K562 (cell line): ENCODE measurements around the gene BRAP. TPM values are rescaled to one million over a fixed set of nuclear protein-coding genes. Genes with fewer than 3 reads are reported as not detected.

ENCODE experiments used
- CAMTA2 ChIP-seq: fragments of 250-450 bp; sonication (Bioruptor Pico); conservative IDR thresholded peaks from 2 replicates; pipeline ENCODE4 v1.5.1; 2022
- DMBX1 ChIP-seq: fragments of 250-450 bp; sonication (Bioruptor Pico); IDR thresholded peaks from 2 replicates; pipeline ENCODE4 v1.8.0; 2022; ENCODE audit warnings: inconsistent platforms, mild to moderate bottlenecking, moderate library complexity, borderline replicate concordance
- ELF4 ChIP-seq: fragments of 450-650 bp; formaldehyde crosslinking; IDR thresholded peaks from 2 replicates; pipeline ENCODE4 v1.4.0; 2022; ENCODE audit warnings: missing genetic modification characterization
- GABPB2 ChIP-seq: fragments of 250-450 bp; sonication (Bioruptor Pico); conservative IDR thresholded peaks from 2 replicates; pipeline ENCODE4 v1.5.1; 2021; ENCODE audit warnings: mild to moderate bottlenecking
- HLTF ChIP-seq: fragments of 450-650 bp; IDR thresholded peaks from 2 replicates; pipeline ENCODE4 v1.6.1; 2016
- JUNB ChIP-seq: fragments of 450-650 bp; formaldehyde crosslinking; conservative IDR thresholded peaks from 2 replicates; pipeline ENCODE4 v1.4.0; 2020; ENCODE audit warnings: mild to moderate bottlenecking
- KAT7 ChIP-seq: sonication (generic); formaldehyde crosslinking; IDR thresholded peaks from 2 replicates; pipeline ENCODE4 v1.8.0; 2022; ENCODE audit warnings: missing genetic modification reagents, mild to moderate bottlenecking, borderline replicate concordance
- MAZ ChIP-seq, 2 experiments: fragments of 450-650 bp in 1 of 2; sonication (generic) in 1 of 2; formaldehyde crosslinking; IDR thresholded peaks in 1 of 2; conservative IDR thresholded peaks in 1 of 2; 2 replicates each; pipeline versions ENCODE4 v1.4.0 to v1.5.0; 2020; ENCODE audit warnings: mild to moderate bottlenecking in 1 of 2, missing genetic modification reagents in 1 of 2
- PHF21A ChIP-seq: fragments of 450-650 bp; IDR thresholded peaks from 2 replicates; pipeline ENCODE4 v1.6.1; 2017; ENCODE audit warnings: low read depth, borderline replicate concordance
- RBM17 ChIP-seq: fragments of 200-400 bp; formaldehyde crosslinking; IDR thresholded peaks from 2 replicates; pipeline ENCODE4 v1.6.1; 2017; ENCODE audit warnings: low read depth, mild to moderate bottlenecking, low read length, borderline replicate concordance
- RBM25 ChIP-seq: fragments of 200-400 bp; formaldehyde crosslinking; IDR thresholded peaks from 2 replicates; pipeline ENCODE4 v1.6.1; 2018; ENCODE audit warnings: low read length, low read depth, moderate library complexity; ENCODE audit not compliant: severe bottlenecking
- SAP30 ChIP-seq: fragments of 200-600 bp; sonication (generic); IDR thresholded peaks from 2 replicates; pipeline ENCODE4 v1.6.1; 2012; ENCODE audit warnings: borderline replicate concordance, low read depth, mild to moderate bottlenecking, moderate library complexity, low read length, control low read depth, inconsistent platforms; ENCODE audit not compliant: insufficient read depth, poor library complexity, severe bottlenecking
- SIN3B ChIP-seq: fragments of 450-650 bp; IDR thresholded peaks from 2 replicates; pipeline ENCODE4 v1.6.1; 2017; ENCODE audit warnings: low read depth, mild to moderate bottlenecking, moderate library complexity
- SMARCA5 ChIP-seq: fragments of 450-650 bp; IDR thresholded peaks from 2 replicates; pipeline ENCODE4 v1.6.1; 2016
- SRSF1 ChIP-seq: fragments of 200-400 bp; formaldehyde crosslinking; IDR thresholded peaks from 2 replicates; pipeline ENCODE4 v1.6.1; 2017; ENCODE audit warnings: mild to moderate bottlenecking, low read depth, low read length, moderate library complexity
- TARDBP ChIP-seq: fragments of 450-650 bp; IDR thresholded peaks from 2 replicates; pipeline ENCODE4 v1.6.1; 2016
- TRIM24 ChIP-seq, 2 experiments: fragments of 450-650 bp; IDR thresholded peaks; 2 replicates each; pipeline ENCODE4 v1.6.1; 2016
- ZFPM2 ChIP-seq: fragments of 250-450 bp; sonication (Bioruptor Pico); IDR thresholded peaks from 2 replicates; pipeline ENCODE4 v1.5.1; 2022; ENCODE audit warnings: mild to moderate bottlenecking
- ZNF212 ChIP-seq: fragments of 450-650 bp; formaldehyde crosslinking; IDR thresholded peaks from 2 replicates; pipeline ENCODE4 v1.4.0; 2020; ENCODE audit warnings: mild to moderate bottlenecking
- ZNF316 ChIP-seq: fragments of 450-650 bp; IDR thresholded peaks from 2 replicates; pipeline ENCODE4 v1.6.1; 2016
- ZNF764 ChIP-seq: fragments of 250-450 bp; sonication (Bioruptor Pico); IDR thresholded peaks from 2 replicates; pipeline ENCODE4 v1.4.0; 2020; ENCODE audit warnings: low read depth, mild to moderate bottlenecking, moderate library complexity
- polyA plus RNA-seq, 8 experiments: library from polyadenylated mRNA; depleted of rRNA in 4 of 8; stranded (reverse) in 5 of 8; unstranded in 3 of 8; fragments of >200 nt; fragmentation: Nextera tagmentation in 2 of 8; fragmentation: Illumina TruSeq in 1 of 8; extraction: Ambion mirVana in 2 of 8; extraction: Trizol in 1 of 8; gene quantifications; 2 replicates each; pipeline versions ENCODE4 v1.2.1 to v1.2.3, GENCODE V29; 2011 to 2014; ENCODE audit warnings: inconsistent platforms in 1 of 8, missing spikeins in 1 of 8
- total RNA-seq, 7 experiments: library from RNA; depleted of rRNA in 6 of 7; stranded (reverse); fragments of >200 nt in 6 of 7; fragmentation: Illumina TruSeq in 2 of 7; extraction: Trizol in 2 of 7; gene quantifications; 2 replicates each; pipeline versions ENCODE4 v1.2.1 to v1.2.3, GENCODE V29; 2011 to 2021; ENCODE audit warnings: low replicate concordance in 1 of 7
- TF ChIP-seq, protein P1 (sequence below): fragments of 250-450 bp; sonication (Bioruptor Pico); IDR thresholded peaks from 2 replicates; pipeline ENCODE4 v1.4.0; 2020; ENCODE audit warnings: mild to moderate bottlenecking, moderate library complexity, borderline replicate concordance
- TF ChIP-seq, protein P2 (sequence below): fragments of 450-650 bp; formaldehyde crosslinking; IDR thresholded peaks from 2 replicates; pipeline ENCODE4 v1.4.0; 2022; ENCODE audit warnings: mild to moderate bottlenecking, moderate library complexity
- TF ChIP-seq, protein P3 (sequence below): sonication (generic); formaldehyde crosslinking; IDR thresholded peaks from 2 replicates; pipeline ENCODE4 v1.9.0; 2022; ENCODE audit warnings: mild to moderate bottlenecking, missing genetic modification reagents
- TF ChIP-seq, protein P4 (sequence below): sonication (generic); formaldehyde crosslinking; IDR thresholded peaks from 2 replicates; pipeline ENCODE4 v1.8.0; 2022; ENCODE audit warnings: mild to moderate bottlenecking, missing genetic modification reagents
- TF ChIP-seq, protein P5 (sequence below), 2 experiments: fragments of 250-450 bp in 1 of 2; fragments of 450-650 bp in 1 of 2; sonication (Bioruptor Pico) in 1 of 2; IDR thresholded peaks; 2 replicates each; pipeline versions ENCODE4 v1.6.1 to v1.8.0; 2016 to 2021; ENCODE audit warnings: mild to moderate bottlenecking in 2 of 2, moderate library complexity in 2 of 2, missing compliant biosample characterization in 1 of 2, missing genetic modification characterization in 1 of 2

BRAP gene
- total and polyA plus RNA-seq, 9 of the 15 experiments (the other 6 are each of a cell fraction or from before 2014, with no cell fraction given): 2.2 to 32.6 (median 27.5) TPM

DNA sequence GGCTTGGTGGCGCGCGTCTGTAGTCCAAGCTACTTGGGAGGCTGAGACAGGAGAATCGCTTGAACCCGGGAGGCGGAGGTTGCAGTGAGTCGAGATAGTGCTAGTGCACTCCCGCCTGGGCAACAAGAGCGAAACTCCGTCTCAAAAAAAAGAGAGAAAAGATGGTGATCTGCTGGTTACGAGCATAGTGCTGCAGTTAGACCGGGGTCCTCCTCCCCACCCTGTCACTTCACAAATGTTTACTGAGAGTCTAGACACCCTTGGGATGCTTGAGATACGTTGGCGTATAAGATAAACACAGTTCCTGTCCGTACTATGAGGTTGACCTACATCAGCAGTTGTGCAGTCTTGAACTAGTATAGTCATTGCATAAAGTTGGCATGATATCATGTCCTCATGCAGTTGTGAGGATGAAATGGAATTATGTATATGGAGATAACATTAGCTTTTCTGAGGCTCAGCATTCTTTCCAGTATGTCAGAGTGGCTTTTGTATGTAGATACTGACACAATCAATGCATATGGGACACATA, 884 bp upstream of the BRAP start (continued):
- TF ChIP-seq, protein P1, sequence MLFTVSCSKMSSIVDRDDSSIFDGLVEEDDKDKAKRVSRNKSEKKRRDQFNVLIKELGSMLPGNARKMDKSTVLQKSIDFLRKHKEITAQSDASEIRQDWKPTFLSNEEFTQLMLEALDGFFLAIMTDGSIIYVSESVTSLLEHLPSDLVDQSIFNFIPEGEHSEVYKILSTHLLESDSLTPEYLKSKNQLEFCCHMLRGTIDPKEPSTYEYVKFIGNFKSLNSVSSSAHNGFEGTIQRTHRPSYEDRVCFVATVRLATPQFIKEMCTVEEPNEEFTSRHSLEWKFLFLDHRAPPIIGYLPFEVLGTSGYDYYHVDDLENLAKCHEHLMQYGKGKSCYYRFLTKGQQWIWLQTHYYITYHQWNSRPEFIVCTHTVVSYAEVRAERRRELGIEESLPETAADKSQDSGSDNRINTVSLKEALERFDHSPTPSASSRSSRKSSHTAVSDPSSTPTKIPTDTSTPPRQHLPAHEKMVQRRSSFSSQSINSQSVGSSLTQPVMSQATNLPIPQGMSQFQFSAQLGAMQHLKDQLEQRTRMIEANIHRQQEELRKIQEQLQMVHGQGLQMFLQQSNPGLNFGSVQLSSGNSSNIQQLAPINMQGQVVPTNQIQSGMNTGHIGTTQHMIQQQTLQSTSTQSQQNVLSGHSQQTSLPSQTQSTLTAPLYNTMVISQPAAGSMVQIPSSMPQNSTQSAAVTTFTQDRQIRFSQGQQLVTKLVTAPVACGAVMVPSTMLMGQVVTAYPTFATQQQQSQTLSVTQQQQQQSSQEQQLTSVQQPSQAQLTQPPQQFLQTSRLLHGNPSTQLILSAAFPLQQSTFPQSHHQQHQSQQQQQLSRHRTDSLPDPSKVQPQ (CRISPR knock-in tag): no peak
- TF ChIP-seq ELF4 (CRISPR knock-in tag) (no peak), CAMTA2 (CRISPR knock-in tag) (no peak), RBM17 (no peak), HLTF (no peak), ZNF212 (no peak), SRSF1 (no peak), RBM25 (no peak), ZNF316 (0 out of 2 replicates have a peak, but pooled peaks have one; percentile 1), MAZ (CRISPR knock-in tag; conservative IDR thresholded peaks at IDR 0.05 in 1 of 2, IDR thresholded peaks at IDR 0.05 in 1 of 2) (no peak), KAT7 (peak; percentile 42; the same call in 1 of the 2 replicates), GABPB2 (CRISPR knock-in tag) (no peak), PHF21A (no peak), ZNF764 (CRISPR knock-in tag) (no peak), JUNB (CRISPR knock-in tag) (no peak), DMBX1 (CRISPR knock-in tag) (no peak), TRIM24 (IDR thresholded peaks at IDR 0.05) (no peak), SIN3B (no peak), ZFPM2 (CRISPR knock-in tag) (no peak), SMARCA5 (no peak), TARDBP (no peak), SAP30 (no peak)
- TF ChIP-seq, protein P2, sequence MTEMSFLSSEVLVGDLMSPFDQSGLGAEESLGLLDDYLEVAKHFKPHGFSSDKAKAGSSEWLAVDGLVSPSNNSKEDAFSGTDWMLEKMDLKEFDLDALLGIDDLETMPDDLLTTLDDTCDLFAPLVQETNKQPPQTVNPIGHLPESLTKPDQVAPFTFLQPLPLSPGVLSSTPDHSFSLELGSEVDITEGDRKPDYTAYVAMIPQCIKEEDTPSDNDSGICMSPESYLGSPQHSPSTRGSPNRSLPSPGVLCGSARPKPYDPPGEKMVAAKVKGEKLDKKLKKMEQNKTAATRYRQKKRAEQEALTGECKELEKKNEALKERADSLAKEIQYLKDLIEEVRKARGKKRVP (CRISPR knock-in tag): no peak
- TF ChIP-seq, protein P3, sequence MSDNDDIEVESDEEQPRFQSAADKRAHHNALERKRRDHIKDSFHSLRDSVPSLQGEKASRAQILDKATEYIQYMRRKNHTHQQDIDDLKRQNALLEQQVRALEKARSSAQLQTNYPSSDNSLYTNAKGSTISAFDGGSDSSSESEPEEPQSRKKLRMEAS (CRISPR knock-in tag): no peak
- TF ChIP-seq, protein P4, sequence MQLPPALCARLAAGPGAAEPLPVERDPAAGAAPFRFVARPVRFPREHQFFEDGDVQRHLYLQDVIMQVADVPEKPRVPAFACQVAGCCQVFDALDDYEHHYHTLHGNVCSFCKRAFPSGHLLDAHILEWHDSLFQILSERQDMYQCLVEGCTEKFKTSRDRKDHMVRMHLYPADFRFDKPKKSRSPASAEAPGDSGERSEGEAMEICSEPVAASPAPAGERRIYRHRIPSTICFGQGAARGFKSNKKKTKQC: no peak
- TF ChIP-seq, protein P5, sequence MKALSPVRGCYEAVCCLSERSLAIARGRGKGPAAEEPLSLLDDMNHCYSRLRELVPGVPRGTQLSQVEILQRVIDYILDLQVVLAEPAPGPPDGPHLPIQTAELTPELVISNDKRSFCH (CRISPR knock-in tag; IDR thresholded peaks at IDR 0.05): no peak
- TF ChIP-seq, protein P5 (tag; IDR thresholded peaks at IDR 0.05): no peak
